Adrenal gland (tissue), 19 donors: ENCODE data around the gene CXCL5. TPM values are rescaled to one million over a fixed set of nuclear protein-coding genes. Genes with fewer than 3 reads are reported as not detected.

ENCODE experiments used
- DNase-seq, 7 donors: peaks; one replicate each; pipeline ENCODE4 v3.0.0-alpha.2; 2019 to 2020
- H3K27ac ChIP-seq, 5 donors: fragments of 200-600 bp; sonication (generic) in 4 of 5; 1 replicate in 3 of 5; 2 replicates in 2 of 5; pipeline versions ENCODE4 v1.5.1 to v1.8.0; 2016 to 2020; ENCODE audit warnings: mild to moderate bottlenecking in 1 of 5
- H3K27me3 ChIP-seq: fragments of 200-600 bp; 2 replicates; pipeline ENCODE4 v1.8.0; 2021
- H3K36me3 ChIP-seq, 2 donors: fragments of 200-600 bp; replicated peaks in 1 of 2; 1 replicate in 1 of 2; 2 replicates in 1 of 2; pipeline versions ENCODE4 v1.5.1 to v1.8.0; 2018 to 2022
- H3K4me1 ChIP-seq, 2 donors: fragments of 200-600 bp; replicated peaks in 1 of 2; 1 replicate in 1 of 2; 2 replicates in 1 of 2; pipeline versions ENCODE4 v1.5.1 to v1.8.0; 2018 to 2021
- H3K4me3 ChIP-seq, 4 donors: fragments of 200-600 bp; sonication (generic) in 3 of 4; one replicate each; pipeline ENCODE4 v1.5.1; 2016 to 2018
- H3K9me3 ChIP-seq, 3 donors: fragments of 200-600 bp; sonication (generic) in 1 of 3; replicated peaks in 1 of 3; 1 replicate in 2 of 3; 2 replicates in 1 of 3; pipeline versions ENCODE4 v1.5.1 to v1.8.0; 2016 to 2021
- CTCF ChIP-seq, 6 experiments: fragments of 450-650 bp in 4 of 6; fragments of 200-600 bp in 2 of 6; sonication (generic) in 1 of 6; IDR thresholded peaks; 1 replicate in 5 of 6; 2 replicates in 1 of 6; pipeline versions ENCODE4 v1.5.1 to v1.8.0; 2016 to 2021; ENCODE audit warnings: antibody characterized with exemption in 6 of 6, mild to moderate bottlenecking in 2 of 6, moderate library complexity in 1 of 6
- POLR2A ChIP-seq, 2 donors: fragments of 450-650 bp; IDR thresholded peaks; one replicate each; pipeline ENCODE4 v1.6.1; 2017; ENCODE audit warnings: antibody characterized with exemption in 2 of 2, mild to moderate bottlenecking in 2 of 2, moderate library complexity in 1 of 2
- WGBS, 4 donors: extraction: QIAGEN DNeasy Blood & Tissue Kit in 2 of 4; methylation state at CpG; one replicate each; pipeline versions ENCODE4 v1.1.5 to v1.1.7; 2013 to 2017; 5-methylcytosine and 5-hydroxymethylcytosine counted together
- intact Hi-C, 2 donors: fragments of 100-400 bp; cut with DNase I; formaldehyde crosslinking; loops; one replicate each; pipeline versions ENCODE4 v1.14.1 to v1.15.0; 2022 to 2023
- long read RNA-seq, 10 donors: library from polyadenylated mRNA in 3 of 10; unstranded in 2 of 10; stranded (forward) in 1 of 10; transcript quantifications; one replicate each; pipeline ENCODE4 v2.0.0 and lab custom pipeline, GENCODE V29; 2021 to 2026
- polyA plus RNA-seq, 3 donors: library from polyadenylated mRNA; stranded (reverse); fragments of 200-250 nt in 2 of 3; fragments of 350-450 nt in 1 of 3; fragmentation: Illumina TruSeq in 1 of 3; extraction: RNeasy Lipid Tissue Mini Kit (QIAGEN cat#74804) in 1 of 3; gene quantifications; one replicate each; pipeline ENCODE4 v1.2.3, GENCODE V29; 2013 to 2014
- total RNA-seq, 9 donors: library from RNA; depleted of rRNA in 4 of 9; stranded (reverse); fragments of >200 nt in 4 of 9; fragments of 120-200 nt in 1 of 9; fragmentation: NEBNext Ultra II Directional in 1 of 9; extraction: Animal tissue kit (Norgen Biotek cat#: 25700) in 1 of 9; gene quantifications; one replicate each; pipeline versions ENCODE4 v1.1.0 to v1.2.4, GENCODE V29; 2013 to 2023
- donor health status: healthy with polysubstance abuse.
- donor health status: Bipolar disorder and iron deficiency.
- donor health status: DM: yes; HTN: yes; CAD: no.
- donor health status: DM: no; HTN: no; CAD: no.
- donor health status: DM: no; HTN: no; CAD: no.
- donor health status: DM: yes; HTN: yes; CAD: no.

Gene CXCL5
- total RNA-seq, result under 1 TPM in 1 of 9 donors, not detected in 8; 0.41 TPM
- under 1 TPM in 2 of 3 donors, not detected in 1; 0.03 to 0.09 TPM for polyA plus RNA-seq
- long read RNA-seq, donor 1, result 0 reads
- long read RNA-seq, donor 2, result 0 reads
- long read RNA-seq, donor 3, result 0 reads
- long read RNA-seq, donor 4, result 0 reads
- long read RNA-seq, donor 5, result 0 reads
- long read RNA-seq, donor 6, result 0 reads
- long read RNA-seq, donor 7, result 0 reads
- long read RNA-seq, donor 8, result 0 reads
- long read RNA-seq, donor 9, result 0 reads
- long read RNA-seq, donor 10, result 0 reads

DNA sequence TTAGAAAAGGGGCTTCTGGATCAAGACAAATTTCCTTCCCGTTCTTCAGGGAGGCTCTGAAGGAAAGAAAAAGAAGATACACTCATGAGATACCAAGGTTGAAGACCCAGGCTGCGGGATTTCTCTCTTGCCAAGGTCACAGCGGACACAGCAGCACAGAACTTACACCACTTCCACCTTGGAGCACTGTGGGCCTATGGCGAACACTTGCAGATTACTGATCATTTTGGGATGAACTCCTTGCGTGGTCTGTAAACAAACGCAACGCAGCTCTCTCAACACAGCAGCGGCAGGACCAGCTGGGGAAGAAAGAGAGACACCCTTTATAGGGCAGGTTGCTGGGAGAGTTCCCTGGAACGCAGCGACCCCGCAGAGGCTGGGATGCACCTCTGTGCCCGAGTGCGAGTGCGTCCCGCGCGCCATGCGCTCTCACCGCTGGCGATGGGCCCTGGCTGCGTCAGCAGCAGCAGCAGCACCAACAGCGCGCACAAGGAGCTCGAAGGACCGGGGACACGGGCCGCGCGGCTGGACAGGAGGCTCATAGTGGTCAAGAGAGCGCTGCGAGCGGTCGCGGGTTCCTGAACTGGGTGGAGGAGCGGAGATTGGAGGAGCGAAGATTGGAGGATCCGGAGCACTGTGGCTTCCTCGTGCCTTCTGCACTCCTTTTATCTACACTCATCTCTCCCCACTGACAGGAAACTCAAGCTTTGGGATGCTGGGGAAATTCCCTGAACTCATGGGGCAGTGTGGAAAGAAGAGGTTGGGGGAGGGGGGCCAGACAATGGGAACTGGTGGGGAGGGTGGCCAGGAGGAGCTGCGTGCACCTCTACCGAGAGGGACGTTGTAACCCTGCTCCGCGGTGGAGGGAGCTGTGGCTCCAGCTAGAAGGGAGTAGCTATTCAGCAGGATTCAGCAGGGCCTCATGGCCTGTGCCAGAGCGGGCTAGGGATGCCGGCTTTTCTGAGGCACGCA is at the start of gene CXCL5:
TSS of gene CXCL5 (minus strand) at position 638 of the 972 bp plus-strand sequence. CDS start at position 542, 96 bp downstream.
- H3K4me1 ChIP-seq, result peaks cover 0 to 5% of the 10 kb centered on the region in 2 donors
- H3K36me3 ChIP-seq, result no peaks in the 10 kb centered on the region
- no peak within 1 kb of the TSS for H3K4me3 ChIP-seq
- peaks cover 6% of the 10 kb centered on the region for H3K27me3 ChIP-seq
- peak in 1 of 7 donors; percentile 10 for DNase-seq
- TF ChIP-seq CTCF (IDR thresholded peaks at IDR 0.05), result no peak
- TF ChIP-seq POLR2A (IDR thresholded peaks at IDR 0.05), result no peak
- no peaks in the 10 kb centered on the region for H3K9me3 ChIP-seq
- WGBS, 4 donors, result 6 to 25% (median 9%) methylated on average over 15 to 46 of the region's 46 CpGs
- no peak within 1 kb of the TSS for H3K27ac ChIP-seq
- intact Hi-C loops, result no loop called here

DNA sequence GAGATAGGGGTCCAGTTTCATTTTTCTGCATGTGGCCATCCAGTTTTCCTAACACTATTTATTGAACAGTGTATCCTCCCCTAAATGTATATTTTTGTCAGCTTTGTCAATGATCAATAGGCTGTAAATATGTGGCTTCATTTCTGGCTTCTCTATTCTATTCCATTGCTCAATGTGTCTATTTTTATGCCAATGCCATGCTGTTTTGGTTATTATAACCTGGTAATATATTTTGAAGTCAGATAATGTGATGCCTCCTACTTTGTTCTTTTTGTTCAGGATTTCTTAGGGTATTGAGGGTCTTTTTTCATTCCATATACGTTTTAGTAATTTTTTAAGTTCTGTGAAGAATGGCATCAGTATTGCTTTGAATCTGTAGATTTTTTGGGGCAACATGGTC is 48.7 kb upstream of the CXCL5 start:
- H3K4me1 ChIP-seq, result no peaks in the 10 kb centered on the region
- peaks cover 6% of the 10 kb centered on the region for H3K27me3 ChIP-seq
- intact Hi-C loops, result no loop called here
- TF ChIP-seq CTCF (IDR thresholded peaks at IDR 0.05) (no peak), POLR2A (IDR thresholded peaks at IDR 0.05) (no peak)
- 34 to 54% (median 40%) methylated on average over 1 of the region's 1 CpG for WGBS, 4 donors
- no peaks in the 10 kb centered on the region for H3K36me3 ChIP-seq
- H3K27ac ChIP-seq, result no peak overlapping the region
- no peak overlapping the region for H3K4me3 ChIP-seq
- no peak for DNase-seq
- peaks cover 0 to 5% (median 0%) of the 10 kb centered on the region in 3 donors for H3K9me3 ChIP-seq

DNA sequence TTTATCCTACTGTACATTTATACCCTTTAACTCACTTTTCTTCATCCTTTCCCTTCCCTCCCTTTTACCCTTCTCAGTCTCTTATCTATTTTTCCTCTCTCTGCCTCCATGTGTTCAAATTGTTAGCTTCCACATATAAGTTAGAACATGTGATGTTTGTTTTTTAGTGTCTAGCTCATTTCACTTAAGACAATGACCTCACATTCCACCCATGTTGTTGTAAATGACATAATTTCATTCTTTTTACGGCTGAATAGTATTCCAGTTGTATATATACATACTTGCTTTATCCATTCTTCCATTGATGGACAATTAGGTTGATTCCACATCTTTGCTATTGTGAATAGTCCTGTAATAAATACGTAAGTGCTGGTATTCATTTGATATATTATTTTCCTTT is 47.3 kb upstream of the CXCL5 start:
- no peak for DNase-seq
- H3K36me3 ChIP-seq, result no peaks in the 10 kb centered on the region
- 75 to 85% (median 79%) methylated on average over 2 of the region's 2 CpGs for WGBS, 4 donors
- no peaks in the 10 kb centered on the region for H3K4me1 ChIP-seq
- H3K27me3 ChIP-seq, result peaks cover 6% of the 10 kb centered on the region
- no peak for TF ChIP-seq CTCF (IDR thresholded peaks at IDR 0.05)
- TF ChIP-seq POLR2A (IDR thresholded peaks at IDR 0.05), result no peak
- intact Hi-C loops, result no loop called here
- no peak overlapping the region for H3K27ac ChIP-seq
- no peak overlapping the region for H3K4me3 ChIP-seq
- H3K9me3 ChIP-seq, result peaks cover 0 to 5% (median 0%) of the 10 kb centered on the region in 3 donors

GRCh38 chr4:74045247-74045646 is 46.8 kb upstream of the CXCL5 start:
- intact Hi-C loops, result no loop called here
- Histone ChIP-seq H3K36me3 (no peaks in the 10 kb centered on the region), H3K9me3 (peaks cover 0 to 5% (median 0%) of the 10 kb centered on the region in 3 donors), H3K27ac (no peak overlapping the region), H3K27me3 (peaks cover 6% of the 10 kb centered on the region), H3K4me3 (no peak overlapping the region), H3K4me1 (no peaks in the 10 kb centered on the region)
- no peak for TF ChIP-seq POLR2A (IDR thresholded peaks at IDR 0.05)
- no peak for TF ChIP-seq CTCF (IDR thresholded peaks at IDR 0.05)
- DNase-seq, result no peak
- 71 to 86% (median 82%) methylated on average over 3 of the region's 3 CpGs for WGBS, 4 donors
